ENCODE data around the gene ABHD17B. TPM values are rescaled to one million over a fixed set of nuclear protein-coding genes. Genes with fewer than 3 reads are reported as not detected.

The ABHD17B gene
- total RNA-seq, 2 experiments from 2014 or later: 31.0 to 47.7 TPM

- Histone ChIP-seq H3K4me1 (ENCODE audit: insufficient read depth, low read length, poor library complexity, severe bottlenecking) (no peaks in the 10 kb centered on the region), H3K9me3 (ENCODE audit: low read length) (no peaks in the 10 kb centered on the region), H2AFZ (ENCODE audit: low read length) (no peak overlapping the region), H3K27ac (ENCODE audit: low read depth, low read length, poor library complexity, severe bottlenecking) (no peak overlapping the region), H3K9me2 (ENCODE audit: insufficient read depth, low read length) (no peaks in the 10 kb centered on the region), H3K36me3 (ENCODE audit: insufficient read depth, low read length) (peaks cover 12% of the 10 kb centered on the region), H3K4me3 (ENCODE audit: low read depth, low read length, poor library complexity, severe bottlenecking) (no peak overlapping the region), H3K79me2 (ENCODE audit: insufficient read depth, low read depth, low read length) (no peaks in the 10 kb centered on the region), H3K4me2 (ENCODE audit: low read length) (no peak overlapping the region), H4K20me1 (ENCODE audit: insufficient read depth, low read length) (no peaks in the 10 kb centered on the region)
- ChIA-PET CTCF (ENCODE audit: unreplicated experiment) (no interaction called here), POLR2A (interaction anchor here (0.5 to 1.5 kb wide), 3 partner anchors 12 to 903 kb away, joined by 3 to 5 read pairs (median 3); no protein-coding TSS in a partner anchor)
- DNase-seq (ENCODE audit: low spot score): no peak
- TF ChIP-seq EZH2phosphoT487 (IDR thresholded peaks at IDR 0.05; ENCODE audit: borderline replicate concordance, low read depth, low read length): no peak
- TF ChIP-seq CTCF (conservative IDR thresholded peaks at IDR 0.05; ENCODE audit: low read length): no peak
- no TSS peak for BruUV-seq (replicated peaks)
- intact Hi-C loops (cut with micrococcal nuclease; ENCODE audit: unreplicated experiment): no loop called here
Observed at GRCh38 chr9:71944754-71945375, 33.9 kb upstream of the ABHD17B start.

GRCh38 chr9:71941998-71942567, 31.1 kb upstream of the ABHD17B start:
- no peak for DNase-seq (ENCODE audit: low spot score)
- CTCF ChIA-PET (ENCODE audit: unreplicated experiment): no interaction called here
- POLR2A ChIA-PET: no interaction called here
- H2AFZ ChIP-seq (ENCODE audit: low read length): no peak overlapping the region
- BruUV-seq (replicated peaks): no TSS peak
- H3K9me3 ChIP-seq (ENCODE audit: low read length): no peaks in the 10 kb centered on the region
- H3K36me3 ChIP-seq (ENCODE audit: insufficient read depth, low read length): no peaks in the 10 kb centered on the region
- H3K79me2 ChIP-seq (ENCODE audit: insufficient read depth, low read depth, low read length): peaks cover 24% of the 10 kb centered on the region; the same call in 1 of the 2 replicates
- intact Hi-C loops (cut with micrococcal nuclease; ENCODE audit: unreplicated experiment): no loop called here
- H3K4me3 ChIP-seq (ENCODE audit: low read depth, low read length, poor library complexity, severe bottlenecking): no peak overlapping the region
- no peaks in the 10 kb centered on the region for H3K4me1 ChIP-seq (ENCODE audit: insufficient read depth, low read length, poor library complexity, severe bottlenecking)
- H3K27ac ChIP-seq (ENCODE audit: low read depth, low read length, poor library complexity, severe bottlenecking): no peak overlapping the region
- H4K20me1 ChIP-seq (ENCODE audit: insufficient read depth, low read length): no peaks in the 10 kb centered on the region
- TF ChIP-seq EZH2phosphoT487 (IDR thresholded peaks at IDR 0.05; ENCODE audit: borderline replicate concordance, low read depth, low read length) (no peak), CTCF (conservative IDR thresholded peaks at IDR 0.05; ENCODE audit: low read length) (no peak)
- no peaks in the 10 kb centered on the region for H3K9me2 ChIP-seq (ENCODE audit: insufficient read depth, low read length)
- no peak overlapping the region for H3K4me2 ChIP-seq (ENCODE audit: low read length)

GRCh38 chr9:71941060-71941568, 30.1 kb upstream of the ABHD17B start:
- no peak for TF ChIP-seq CTCF (conservative IDR thresholded peaks at IDR 0.05; ENCODE audit: low read length)
- no peak for TF ChIP-seq EZH2phosphoT487 (IDR thresholded peaks at IDR 0.05; ENCODE audit: borderline replicate concordance, low read depth, low read length)
- no peaks in the 10 kb centered on the region for H3K4me1 ChIP-seq (ENCODE audit: insufficient read depth, low read length, poor library complexity, severe bottlenecking)
- no peak overlapping the region for H3K27ac ChIP-seq (ENCODE audit: low read depth, low read length, poor library complexity, severe bottlenecking)
- DNase-seq (ENCODE audit: low spot score): no peak
- intact Hi-C loops (cut with micrococcal nuclease; ENCODE audit: unreplicated experiment): no loop called here
- no peak overlapping the region for H2AFZ ChIP-seq (ENCODE audit: low read length)
- no peak overlapping the region for H3K4me3 ChIP-seq (ENCODE audit: low read depth, low read length, poor library complexity, severe bottlenecking)
- peaks cover 24% of the 10 kb centered on the region; the same call in 1 of the 2 replicates for H3K79me2 ChIP-seq (ENCODE audit: insufficient read depth, low read depth, low read length)
- H3K36me3 ChIP-seq (ENCODE audit: insufficient read depth, low read length): no peaks in the 10 kb centered on the region
- H3K9me2 ChIP-seq (ENCODE audit: insufficient read depth, low read length): no peaks in the 10 kb centered on the region
- H3K9me3 ChIP-seq (ENCODE audit: low read length): no peaks in the 10 kb centered on the region
- no peaks in the 10 kb centered on the region for H4K20me1 ChIP-seq (ENCODE audit: insufficient read depth, low read length)
- H3K4me2 ChIP-seq (ENCODE audit: low read length): no peak overlapping the region
- POLR2A ChIA-PET: no interaction called here
- CTCF ChIA-PET (ENCODE audit: unreplicated experiment): no interaction called here
- no TSS peak for BruUV-seq (replicated peaks)

All from OCI-LY7 (cell line).